K562 (cell line): ENCODE data around the gene MDK. TPM values are rescaled to one million over a fixed set of nuclear protein-coding genes. Genes with fewer than 3 reads are reported as not detected.

Source experiments
- CBFA2T3 ChIP-seq: fragments of 450-650 bp; IDR thresholded peaks from 2 replicates; pipeline ENCODE4 v1.6.1; 2017
- DDX20 ChIP-seq: fragments of 450-650 bp; IDR thresholded peaks from 2 replicates; pipeline ENCODE4 v1.6.1; 2016; ENCODE audit warnings: missing genetic modification characterization, low read depth, mild to moderate bottlenecking, missing compliant biosample characterization, moderate library complexity
- MECOM ChIP-seq: fragments of 250-450 bp; sonication (Bioruptor Pico); IDR thresholded peaks from 2 replicates; pipeline ENCODE4 v1.8.0; 2022; ENCODE audit warnings: inconsistent platforms
- NCOA4 ChIP-seq: fragments of 450-650 bp; IDR thresholded peaks from 2 replicates; pipeline ENCODE4 v1.6.1; 2018; ENCODE audit warnings: mild to moderate bottlenecking; ENCODE audit not compliant: partially characterized antibody
- POLR2H ChIP-seq: IDR thresholded peaks from 2 replicates; pipeline ENCODE4 v1.6.1; 2016; ENCODE audit warnings: missing genetic modification characterization, low read depth, mild to moderate bottlenecking, control low read depth, missing compliant biosample characterization, moderate library complexity
- TEAD2 ChIP-seq: fragments of 450-650 bp; IDR thresholded peaks from 2 replicates; pipeline ENCODE4 v1.6.1; 2016; ENCODE audit warnings: missing genetic modification characterization, control low read depth, missing compliant biosample characterization
- ZNF232 ChIP-seq: sonication (generic); formaldehyde crosslinking; IDR thresholded peaks from 2 replicates; pipeline ENCODE4 v1.8.0; 2022; ENCODE audit warnings: mild to moderate bottlenecking, missing genetic modification reagents
- ZNF384 ChIP-seq: IDR thresholded peaks from 2 replicates; pipeline ENCODE4 v1.6.1; 2012; ENCODE audit warnings: low read depth, low read length, improper control_type of control experiment
- ZNF41 ChIP-seq: fragments of 250-450 bp; sonication (Bioruptor Pico); conservative IDR thresholded peaks from 2 replicates; pipeline ENCODE4 v1.4.0; 2020; ENCODE audit warnings: mild to moderate bottlenecking
- ZNF75A ChIP-seq: fragments of 450-650 bp; formaldehyde crosslinking; IDR thresholded peaks from 2 replicates; pipeline ENCODE4 v1.4.0; 2020; ENCODE audit warnings: mild to moderate bottlenecking
- polyA plus RNA-seq, 8 experiments: library from polyadenylated mRNA; depleted of rRNA in 4 of 8; stranded (reverse) in 5 of 8; unstranded in 3 of 8; fragments of >200 nt; fragmentation: Nextera tagmentation in 2 of 8; fragmentation: Illumina TruSeq in 1 of 8; extraction: Ambion mirVana in 2 of 8; extraction: Trizol in 1 of 8; gene quantifications; 2 replicates each; pipeline versions ENCODE4 v1.2.1 to v1.2.3, GENCODE V29; 2011 to 2014; ENCODE audit warnings: inconsistent platforms in 1 of 8, missing spikeins in 1 of 8
- total RNA-seq, 7 experiments: library from RNA; depleted of rRNA in 6 of 7; stranded (reverse); fragments of >200 nt in 6 of 7; fragmentation: Illumina TruSeq in 2 of 7; extraction: Trizol in 2 of 7; gene quantifications; 2 replicates each; pipeline versions ENCODE4 v1.2.1 to v1.2.3, GENCODE V29; 2011 to 2021; ENCODE audit warnings: low replicate concordance in 1 of 7
- TF ChIP-seq, protein P1 (sequence below), 2 experiments: fragments of 450-650 bp in 1 of 2; sonication (generic) in 1 of 2; formaldehyde crosslinking; conservative IDR thresholded peaks; 2 replicates each; pipeline versions ENCODE4 v1.4.0 to v1.8.1; 2020 to 2022; ENCODE audit warnings: mild to moderate bottlenecking in 1 of 2, missing genetic modification reagents in 1 of 2
- TF ChIP-seq, protein P2 (sequence below): fragments of 250-450 bp; sonication (Bioruptor Pico); IDR thresholded peaks from 2 replicates; pipeline ENCODE4 v1.8.0; 2021; ENCODE audit warnings: mild to moderate bottlenecking, moderate library complexity
- TF ChIP-seq, protein P3 (sequence below): fragments of 450-650 bp; formaldehyde crosslinking; IDR thresholded peaks from 2 replicates; pipeline ENCODE4 v1.4.0; 2022; ENCODE audit warnings: missing genetic modification characterization

The MDK gene
- total and polyA plus RNA-seq, 9 of the 15 experiments (the other 6 are each of a cell fraction or from before 2014, with no cell fraction given) = 20.7 to 700 (median 350) TPM

DNA sequence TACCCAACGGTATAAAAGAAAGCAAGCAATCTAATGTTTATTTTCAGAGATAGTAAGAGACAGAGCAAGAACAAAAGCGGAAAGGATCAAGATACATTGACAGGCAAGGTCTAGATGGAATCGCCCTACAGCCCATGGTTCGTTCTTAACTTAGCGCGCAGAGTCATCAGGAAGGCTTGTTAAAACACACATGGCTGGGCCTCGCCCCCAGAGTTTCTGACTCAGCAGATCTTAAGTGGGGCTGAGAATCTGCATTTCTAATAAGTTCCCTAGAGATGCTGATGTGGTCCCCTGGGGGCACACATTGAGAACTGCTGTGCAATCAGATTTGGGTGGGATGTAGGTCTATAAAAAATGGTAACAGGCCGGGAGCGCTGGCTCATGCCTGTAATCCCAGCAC lies 45.9 kb downstream of the MDK start (continued):
- TF ChIP-seq, protein P1, sequence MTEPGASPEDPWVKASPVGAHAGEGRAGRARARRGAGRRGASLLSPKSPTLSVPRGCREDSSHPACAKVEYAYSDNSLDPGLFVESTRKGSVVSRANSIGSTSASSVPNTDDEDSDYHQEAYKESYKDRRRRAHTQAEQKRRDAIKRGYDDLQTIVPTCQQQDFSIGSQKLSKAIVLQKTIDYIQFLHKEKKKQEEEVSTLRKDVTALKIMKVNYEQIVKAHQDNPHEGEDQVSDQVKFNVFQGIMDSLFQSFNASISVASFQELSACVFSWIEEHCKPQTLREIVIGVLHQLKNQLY (CRISPR knock-in tag; conservative IDR thresholded peaks at IDR 0.05) = no peak
- TF ChIP-seq, protein P2, sequence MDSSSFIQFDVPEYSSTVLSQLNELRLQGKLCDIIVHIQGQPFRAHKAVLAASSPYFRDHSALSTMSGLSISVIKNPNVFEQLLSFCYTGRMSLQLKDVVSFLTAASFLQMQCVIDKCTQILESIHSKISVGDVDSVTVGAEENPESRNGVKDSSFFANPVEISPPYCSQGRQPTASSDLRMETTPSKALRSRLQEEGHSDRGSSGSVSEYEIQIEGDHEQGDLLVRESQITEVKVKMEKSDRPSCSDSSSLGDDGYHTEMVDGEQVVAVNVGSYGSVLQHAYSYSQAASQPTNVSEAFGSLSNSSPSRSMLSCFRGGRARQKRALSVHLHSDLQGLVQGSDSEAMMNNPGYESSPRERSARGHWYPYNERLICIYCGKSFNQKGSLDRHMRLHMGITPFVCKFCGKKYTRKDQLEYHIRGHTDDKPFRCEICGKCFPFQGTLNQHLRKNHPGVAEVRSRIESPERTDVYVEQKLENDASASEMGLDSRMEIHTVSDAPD (CRISPR knock-in tag) = no peak
- TF ChIP-seq TEAD2 (tag) = no peak
- no peak for TF ChIP-seq ZNF384
- TF ChIP-seq NCOA4 = no peak
- TF ChIP-seq, protein P3, sequence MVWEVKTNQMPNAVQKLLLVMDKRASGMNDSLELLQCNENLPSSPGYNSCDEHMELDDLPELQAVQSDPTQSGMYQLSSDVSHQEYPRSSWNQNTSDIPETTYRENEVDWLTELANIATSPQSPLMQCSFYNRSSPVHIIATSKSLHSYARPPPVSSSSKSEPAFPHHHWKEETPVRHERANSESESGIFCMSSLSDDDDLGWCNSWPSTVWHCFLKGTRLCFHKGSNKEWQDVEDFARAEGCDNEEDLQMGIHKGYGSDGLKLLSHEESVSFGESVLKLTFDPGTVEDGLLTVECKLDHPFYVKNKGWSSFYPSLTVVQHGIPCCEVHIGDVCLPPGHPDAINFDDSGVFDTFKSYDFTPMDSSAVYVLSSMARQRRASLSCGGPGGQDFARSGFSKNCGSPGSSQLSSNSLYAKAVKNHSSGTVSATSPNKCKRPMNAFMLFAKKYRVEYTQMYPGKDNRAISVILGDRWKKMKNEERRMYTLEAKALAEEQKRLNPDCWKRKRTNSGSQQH (CRISPR knock-in tag) = no peak
- no peak for TF ChIP-seq MECOM (CRISPR knock-in tag)
- TF ChIP-seq CBFA2T3 = peak; percentile 54; the same call in 1 of the 2 replicates
- TF ChIP-seq POLR2H (tag) = no peak
- no peak for TF ChIP-seq ZNF232 (CRISPR knock-in tag)
- TF ChIP-seq DDX20 (tag) = no peak
- no peak for TF ChIP-seq ZNF75A (CRISPR knock-in tag)
- TF ChIP-seq ZNF41 (CRISPR knock-in tag) = no peak
- TF ChIP-seq, all 486 proteins: peak for 41
